Measurements from ENCODE around the gene SRCAP.

DNA sequence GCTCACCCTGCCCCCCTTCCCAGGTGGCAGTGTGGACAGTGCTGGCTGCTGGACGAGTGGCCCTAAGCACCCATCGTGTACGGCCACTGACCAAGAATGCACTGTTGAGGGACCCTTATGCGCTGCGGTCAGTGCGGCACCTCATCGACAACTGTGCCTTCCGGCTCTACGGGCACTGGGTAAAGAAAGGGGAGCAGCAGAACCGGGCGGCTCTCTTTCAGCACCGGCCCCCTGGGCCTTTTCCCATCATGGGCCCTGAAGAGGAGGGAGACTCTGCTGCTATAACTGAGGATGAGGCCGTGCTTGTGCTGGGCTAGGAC, 57.8 kb downstream of the SRCAP start:
- TF ChIP-seq, protein P1, sequence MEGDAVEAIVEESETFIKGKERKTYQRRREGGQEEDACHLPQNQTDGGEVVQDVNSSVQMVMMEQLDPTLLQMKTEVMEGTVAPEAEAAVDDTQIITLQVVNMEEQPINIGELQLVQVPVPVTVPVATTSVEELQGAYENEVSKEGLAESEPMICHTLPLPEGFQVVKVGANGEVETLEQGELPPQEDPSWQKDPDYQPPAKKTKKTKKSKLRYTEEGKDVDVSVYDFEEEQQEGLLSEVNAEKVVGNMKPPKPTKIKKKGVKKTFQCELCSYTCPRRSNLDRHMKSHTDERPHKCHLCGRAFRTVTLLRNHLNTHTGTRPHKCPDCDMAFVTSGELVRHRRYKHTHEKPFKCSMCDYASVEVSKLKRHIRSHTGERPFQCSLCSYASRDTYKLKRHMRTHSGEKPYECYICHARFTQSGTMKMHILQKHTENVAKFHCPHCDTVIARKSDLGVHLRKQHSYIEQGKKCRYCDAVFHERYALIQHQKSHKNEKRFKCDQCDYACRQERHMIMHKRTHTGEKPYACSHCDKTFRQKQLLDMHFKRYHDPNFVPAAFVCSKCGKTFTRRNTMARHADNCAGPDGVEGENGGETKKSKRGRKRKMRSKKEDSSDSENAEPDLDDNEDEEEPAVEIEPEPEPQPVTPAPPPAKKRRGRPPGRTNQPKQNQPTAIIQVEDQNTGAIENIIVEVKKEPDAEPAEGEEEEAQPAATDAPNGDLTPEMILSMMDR (conservative IDR thresholded peaks at IDR 0.05; ENCODE audit: low read length) = no peak
- no peak for TF ChIP-seq EZH2phosphoT487 (IDR thresholded peaks at IDR 0.05; ENCODE audit: borderline replicate concordance)

All from Loucy (cell line).